OCI-LY3 (cell line): ENCODE data around the gene CADPS.

Experiments used
- H2AFZ ChIP-seq: fragments of 200-600, 300-600 bp; shearing (Covaris generic); 2 replicates; pipeline ENCODE4 v1.6.0; 2014; ENCODE audit warnings: antibody characterized with exemption, low read depth, low read length
- H3K27ac ChIP-seq: fragments of 200-600, 300-600 bp; sonication (generic); 2 replicates; pipeline ENCODE4 v1.5.1; 2014; ENCODE audit warnings: mild to moderate bottlenecking, low read length, moderate library complexity, mixed read lengths
- H3K27me3 ChIP-seq: fragments of 200-600, 300-600 bp; sonication (generic); 2 replicates; pipeline ENCODE4 v1.6.1; 2014; ENCODE audit warnings: low read depth, low read length, mixed read lengths
- H3K36me3 ChIP-seq: fragments of 200-600, 300-600 bp; sonication (generic); replicated peaks from 2 replicates; pipeline ENCODE3; 2014; ENCODE audit warnings: low read depth, low read length, mixed read lengths
- H3K4me1 ChIP-seq: fragments of 300-600, 200-600 bp; sonication (generic); 2 replicates; pipeline ENCODE4 v1.6.1; 2014; ENCODE audit warnings: low read length, mixed read lengths
- H3K4me2 ChIP-seq: fragments of 200-600, 300-600 bp; sonication (generic); 2 replicates; pipeline ENCODE4 v1.6.1; 2014; ENCODE audit warnings: low read length, mixed read lengths
- H3K4me3 ChIP-seq: fragments of 300-600, 200-600 bp; sonication (generic); 2 replicates; pipeline ENCODE4 v1.5.1; 2014; ENCODE audit warnings: antibody characterized with exemption, mild to moderate bottlenecking, low read length, moderate library complexity
- H3K79me2 ChIP-seq: fragments of 300-600, 200-600 bp; shearing (Covaris generic); 2 replicates; pipeline ENCODE4 v1.6.1; 2014; ENCODE audit warnings: mild to moderate bottlenecking, low read length, mixed read lengths
- H3K9ac ChIP-seq: fragments of 300-600, 200-600 bp; shearing (Covaris generic); 2 replicates; pipeline ENCODE4 v1.6.0; 2014; ENCODE audit warnings: mild to moderate bottlenecking, low read length, moderate library complexity
- H3K9me3 ChIP-seq: fragments of 200-600, 300-600 bp; shearing (Covaris generic); 2 replicates; pipeline ENCODE4 v1.6.1; 2014; ENCODE audit warnings: low read length, mixed read lengths; ENCODE audit not compliant: insufficient read depth
- H4K20me1 ChIP-seq: fragments of 200-600, 300-600 bp; sonication (generic); 2 replicates; pipeline ENCODE4 v1.6.1; 2016; ENCODE audit warnings: low read length, mixed read lengths; ENCODE audit not compliant: insufficient read depth
- CTCF ChIP-seq: fragments of 200-600, 300-600 bp; sonication (generic); IDR thresholded peaks from 2 replicates; pipeline ENCODE4 v1.5.1; 2014; ENCODE audit warnings: antibody characterized with exemption, low read length, low read depth
- EZH2phosphoT487 ChIP-seq: fragments of 200-600 bp; shearing (Covaris generic); IDR thresholded peaks from 2 replicates; pipeline ENCODE4 v1.6.1; 2018; ENCODE audit warnings: antibody characterized with exemption, mixed run types, low read depth

The CADPS gene

DNA sequence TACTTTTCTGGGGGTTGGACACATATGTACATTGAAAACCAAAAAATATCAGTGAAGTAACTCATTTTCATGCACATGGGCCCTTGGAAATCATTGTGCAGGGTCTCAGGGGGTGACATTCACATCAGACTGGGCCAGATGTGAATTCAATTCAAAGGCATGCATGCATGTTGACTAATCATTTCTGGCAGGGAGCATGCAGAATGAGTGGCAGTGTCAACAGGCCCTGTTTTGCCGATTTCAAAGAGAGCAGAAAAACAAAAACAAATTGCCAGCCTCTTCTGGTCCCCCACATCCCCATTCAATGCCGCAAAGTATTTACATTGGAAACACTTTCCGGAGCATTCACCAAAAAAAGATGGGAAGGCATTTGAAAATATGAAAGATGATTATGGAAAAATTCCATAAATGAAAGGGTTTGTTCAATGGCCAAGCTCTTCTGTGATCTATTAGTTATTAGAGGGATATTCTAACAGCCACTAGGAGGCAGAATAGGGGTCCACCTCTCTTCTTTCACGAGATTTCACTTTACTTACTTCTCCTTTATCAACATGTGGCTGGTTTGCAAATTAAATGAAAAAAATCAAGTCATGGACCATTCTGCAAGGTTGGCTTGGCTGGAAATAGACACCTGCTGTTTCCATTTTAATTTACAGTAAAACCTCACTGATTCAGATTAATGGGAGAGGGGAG, 382.0 kb downstream of the CADPS start:
- no peaks in the 10 kb centered on the region for H3K4me1 ChIP-seq
- TF ChIP-seq EZH2phosphoT487: no peak
- TF ChIP-seq CTCF: peak; percentile 50
- no peaks in the 10 kb centered on the region for H3K9me3 ChIP-seq
- H3K36me3 ChIP-seq: no peaks in the 10 kb centered on the region
- no peak overlapping the region for H3K27ac ChIP-seq
- no peak overlapping the region for H2AFZ ChIP-seq
- no peaks in the 10 kb centered on the region for H4K20me1 ChIP-seq
- H3K4me3 ChIP-seq: no peak overlapping the region
- H3K9ac ChIP-seq: no peak overlapping the region
- H3K79me2 ChIP-seq: no peaks in the 10 kb centered on the region
- H3K4me2 ChIP-seq: no peak overlapping the region
- H3K27me3 ChIP-seq: peaks cover 23% of the 10 kb centered on the region; the same call in 1 of the 2 replicates

GRCh38 chr3:62482961-62483360, 392.3 kb downstream of the CADPS start:
- no peak overlapping the region for H3K9ac ChIP-seq
- no peaks in the 10 kb centered on the region for H3K79me2 ChIP-seq
- no peaks in the 10 kb centered on the region for H4K20me1 ChIP-seq
- no peak overlapping the region for H3K4me2 ChIP-seq
- no peak overlapping the region for H3K27ac ChIP-seq
- H3K9me3 ChIP-seq: no peaks in the 10 kb centered on the region
- no peak for TF ChIP-seq EZH2phosphoT487
- TF ChIP-seq CTCF: no peak
- no peaks in the 10 kb centered on the region for H3K36me3 ChIP-seq
- peaks cover 26% of the 10 kb centered on the region for H3K27me3 ChIP-seq
- no peak overlapping the region for H2AFZ ChIP-seq
- no peak overlapping the region for H3K4me3 ChIP-seq
- H3K4me1 ChIP-seq: peaks cover 4% of the 10 kb centered on the region; the same call in 1 of the 2 replicates

GRCh38 chr3:62481962-62482361, 393.3 kb downstream of the CADPS start:
- no peaks in the 10 kb centered on the region for H3K9me3 ChIP-seq
- no peaks in the 10 kb centered on the region for H4K20me1 ChIP-seq
- peaks cover 4% of the 10 kb centered on the region; the same call in 1 of the 2 replicates for H3K4me1 ChIP-seq
- H3K27me3 ChIP-seq: peaks cover 25% of the 10 kb centered on the region
- no peak overlapping the region for H2AFZ ChIP-seq
- no peaks in the 10 kb centered on the region for H3K36me3 ChIP-seq
- no peaks in the 10 kb centered on the region for H3K79me2 ChIP-seq
- H3K4me2 ChIP-seq: no peak overlapping the region
- no peak overlapping the region for H3K9ac ChIP-seq
- H3K4me3 ChIP-seq: no peak overlapping the region
- TF ChIP-seq CTCF (no peak), EZH2phosphoT487 (no peak)
- no peak overlapping the region for H3K27ac ChIP-seq

DNA sequence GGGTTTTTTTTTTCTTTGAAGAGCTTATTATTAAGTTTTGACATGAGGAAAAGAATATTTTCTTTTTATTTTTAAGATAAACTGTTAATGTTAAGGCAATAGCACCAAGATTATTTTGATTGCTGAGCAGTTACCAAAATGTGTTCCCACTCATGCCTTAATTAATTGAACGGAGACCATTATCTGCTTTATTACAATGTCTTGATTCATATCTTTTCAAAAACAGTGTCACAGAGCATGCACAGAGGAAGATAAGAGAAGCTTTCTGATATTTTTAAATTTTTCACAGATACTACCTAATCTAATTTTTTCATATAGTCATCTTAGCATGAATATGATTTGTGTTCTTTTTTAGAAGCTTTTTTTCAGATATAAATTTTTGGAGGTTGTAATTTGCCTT, 395.2 kb downstream of the CADPS start:
- H3K4me2 ChIP-seq: no peak overlapping the region
- no peak overlapping the region for H2AFZ ChIP-seq
- no peaks in the 10 kb centered on the region for H3K36me3 ChIP-seq
- no peak overlapping the region for H3K4me3 ChIP-seq
- H3K79me2 ChIP-seq: no peaks in the 10 kb centered on the region
- no peak overlapping the region for H3K27ac ChIP-seq
- H3K27me3 ChIP-seq: peaks cover 25% of the 10 kb centered on the region
- no peaks in the 10 kb centered on the region for H3K9me3 ChIP-seq
- H4K20me1 ChIP-seq: no peaks in the 10 kb centered on the region
- peaks cover 4% of the 10 kb centered on the region; the same call in 1 of the 2 replicates for H3K4me1 ChIP-seq
- TF ChIP-seq CTCF (no peak), EZH2phosphoT487 (no peak)
- no peak overlapping the region for H3K9ac ChIP-seq
